Astrocyte (in vitro differentiated cells and primary cell): ENCODE results near the gene TM9SF3. TPM values are rescaled to one million over a fixed set of nuclear protein-coding genes. Genes with fewer than 3 reads are reported as not detected.
"Not testable (repeated sequence)": the region's sequence is repeated elsewhere in the genome, so short reads cannot be mapped to it uniquely, and the experiment has no call there.

Experiments used
- DNase-seq: peaks from one replicate; pipeline ENCODE4 v3.0.0-alpha.2; 2010; ENCODE audit warnings: low read depth
- FAIRE-seq: peaks from 2 replicates; lab custom pipeline; 2011; peaks lifted over from hg19 to GRCh38; lab: Jason Lieb, UNC
- H2AFZ ChIP-seq: 2 replicates; pipeline ENCODE4 v1.6.0; 2012; ENCODE audit warnings: low read depth, low read length, inconsistent platforms
- H3K27ac ChIP-seq: 2 replicates; pipeline ENCODE4 v1.5.1; 2011; ENCODE audit warnings: low read depth, low read length, inconsistent platforms
- H3K27me3 ChIP-seq: 2 replicates; pipeline ENCODE4 v1.6.0; 2011; ENCODE audit warnings: low read length, inconsistent platforms; ENCODE audit not compliant: insufficient read depth
- H3K36me3 ChIP-seq: 2 replicates; pipeline ENCODE4 v1.5.1; 2011; ENCODE audit warnings: low read length, inconsistent platforms; ENCODE audit not compliant: insufficient read depth
- H3K4me1 ChIP-seq: 2 replicates; pipeline ENCODE4 v1.5.1; 2011; ENCODE audit warnings: low read length, inconsistent platforms; ENCODE audit not compliant: insufficient read depth
- H3K4me2 ChIP-seq: 2 replicates; pipeline ENCODE4 v1.6.0; 2012; ENCODE audit warnings: low read length, inconsistent platforms
- H3K4me3 ChIP-seq: 2 replicates; pipeline ENCODE4 v1.5.1; 2011; ENCODE audit warnings: low read depth, mild to moderate bottlenecking, low read length, inconsistent platforms; ENCODE audit not compliant: insufficient read depth
- H3K79me2 ChIP-seq: 2 replicates; pipeline ENCODE4 v1.6.0; 2012; ENCODE audit warnings: mild to moderate bottlenecking, low read length, inconsistent platforms; ENCODE audit not compliant: insufficient read depth
- H3K9ac ChIP-seq: 2 replicates; pipeline ENCODE4 v1.6.0; 2012; ENCODE audit warnings: mild to moderate bottlenecking, low read length, inconsistent platforms
- H3K9me3 ChIP-seq: 2 replicates; pipeline ENCODE4 v1.5.1; 2012; ENCODE audit warnings: low read depth, mild to moderate bottlenecking, low read length, inconsistent platforms; ENCODE audit not compliant: insufficient read depth
- H4K20me1 ChIP-seq: 2 replicates; pipeline ENCODE4 v1.6.0; 2012; ENCODE audit warnings: low read length, inconsistent platforms; ENCODE audit not compliant: insufficient read depth
- H3K27ac Mint-ChIP-seq: one replicate; pipeline ENCODE4 v1.8.0; 2021; ENCODE audit warnings: mild to moderate bottlenecking, mixed read lengths; ENCODE audit not compliant: unreplicated experiment
- H3K27me3 Mint-ChIP-seq: one replicate; pipeline ENCODE4 v1.8.0; 2021; ENCODE audit warnings: low read depth, mixed read lengths; ENCODE audit not compliant: unreplicated experiment
- H3K36me3 Mint-ChIP-seq: one replicate; pipeline ENCODE4 v1.8.0; 2021; ENCODE audit warnings: low read depth, mixed read lengths; ENCODE audit not compliant: unreplicated experiment
- H3K4me1 Mint-ChIP-seq: one replicate; pipeline ENCODE4 v1.8.0; 2021; ENCODE audit warnings: low read depth, mixed read lengths; ENCODE audit not compliant: unreplicated experiment
- H3K4me3 Mint-ChIP-seq: one replicate; pipeline ENCODE4 v1.8.0; 2021; ENCODE audit warnings: mild to moderate bottlenecking, moderate library complexity, mixed read lengths; ENCODE audit not compliant: unreplicated experiment
- H3K9me3 Mint-ChIP-seq: one replicate; pipeline ENCODE4 v1.8.0; 2021; ENCODE audit warnings: mild to moderate bottlenecking, mixed read lengths; ENCODE audit not compliant: unreplicated experiment
- EZH2 ChIP-seq: IDR thresholded peaks from 2 replicates; pipeline ENCODE4 v1.6.1; 2012; ENCODE audit warnings: mild to moderate bottlenecking, low read length, inconsistent platforms; ENCODE audit not compliant: insufficient read depth
- total RNA-seq: library from RNA; stranded (reverse); gene quantifications from 2 replicates; pipeline ENCODE4 v1.2.1, GENCODE V29; 2021
- TF ChIP-seq, protein P1 (sequence below): IDR thresholded peaks from 2 replicates; pipeline ENCODE4 v1.5.1; 2011; ENCODE audit warnings: low read depth, mild to moderate bottlenecking, inconsistent platforms, low read length, moderate library complexity; ENCODE audit not compliant: insufficient read depth

The TM9SF3 gene
- total RNA-seq, 1 donor from 2014 or later, result 200 TPM

DNA sequence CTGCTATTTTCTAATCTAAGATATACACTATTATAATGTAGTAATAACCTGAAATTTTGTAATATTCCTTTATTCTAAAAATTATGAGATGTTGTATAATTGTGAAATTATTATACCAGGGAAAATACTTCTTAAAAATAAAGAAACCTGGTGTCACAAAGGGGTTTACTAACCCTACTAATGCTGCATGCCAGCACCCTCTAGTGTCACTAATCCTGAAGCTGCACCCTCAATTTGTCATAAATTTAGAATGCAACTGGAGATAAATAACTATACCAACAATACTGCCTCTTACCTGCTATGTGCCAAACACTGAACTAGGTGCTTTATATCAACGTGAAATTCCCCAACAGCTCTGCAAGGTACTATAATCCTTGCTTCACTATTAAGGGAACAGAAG lies 30.8 kb downstream of the TM9SF3 start:
- H3K4me1 Mint-ChIP-seq, result no peaks in the 10 kb centered on the region
- H4K20me1 ChIP-seq, result peaks cover 64% of the 10 kb centered on the region
- no peak for FAIRE-seq

GRCh38 chr10:96555330-96555729 lies 31.5 kb downstream of the TM9SF3 start:
- H3K4me1 Mint-ChIP-seq, result no peaks in the 10 kb centered on the region
- Histone ChIP-seq H3K4me2 (no peak overlapping the region), H3K4me1 (no peaks in the 10 kb centered on the region), H2AFZ (no peak overlapping the region), H3K9me3 (no peaks in the 10 kb centered on the region), H4K20me1 (peaks cover 59% of the 10 kb centered on the region), H3K4me3 (no peak overlapping the region), H3K9ac (no peak overlapping the region), H3K79me2 (peaks cover 39% of the 10 kb centered on the region), H3K36me3 (peaks cover 48% of the 10 kb centered on the region), H3K27ac (no peak overlapping the region), H3K27me3 (no peaks in the 10 kb centered on the region)
- peaks cover 9% of the 10 kb centered on the region for H3K36me3 Mint-ChIP-seq
- DNase-seq (no peak), FAIRE-seq (no peak)
- no peaks in the 10 kb centered on the region for H3K9me3 Mint-ChIP-seq
- no peak overlapping the region for H3K27ac Mint-ChIP-seq
- no peak for TF ChIP-seq EZH2
- TF ChIP-seq, protein P1, sequence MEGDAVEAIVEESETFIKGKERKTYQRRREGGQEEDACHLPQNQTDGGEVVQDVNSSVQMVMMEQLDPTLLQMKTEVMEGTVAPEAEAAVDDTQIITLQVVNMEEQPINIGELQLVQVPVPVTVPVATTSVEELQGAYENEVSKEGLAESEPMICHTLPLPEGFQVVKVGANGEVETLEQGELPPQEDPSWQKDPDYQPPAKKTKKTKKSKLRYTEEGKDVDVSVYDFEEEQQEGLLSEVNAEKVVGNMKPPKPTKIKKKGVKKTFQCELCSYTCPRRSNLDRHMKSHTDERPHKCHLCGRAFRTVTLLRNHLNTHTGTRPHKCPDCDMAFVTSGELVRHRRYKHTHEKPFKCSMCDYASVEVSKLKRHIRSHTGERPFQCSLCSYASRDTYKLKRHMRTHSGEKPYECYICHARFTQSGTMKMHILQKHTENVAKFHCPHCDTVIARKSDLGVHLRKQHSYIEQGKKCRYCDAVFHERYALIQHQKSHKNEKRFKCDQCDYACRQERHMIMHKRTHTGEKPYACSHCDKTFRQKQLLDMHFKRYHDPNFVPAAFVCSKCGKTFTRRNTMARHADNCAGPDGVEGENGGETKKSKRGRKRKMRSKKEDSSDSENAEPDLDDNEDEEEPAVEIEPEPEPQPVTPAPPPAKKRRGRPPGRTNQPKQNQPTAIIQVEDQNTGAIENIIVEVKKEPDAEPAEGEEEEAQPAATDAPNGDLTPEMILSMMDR, result no peak
- H3K27me3 Mint-ChIP-seq, result no peaks in the 10 kb centered on the region
- H3K4me3 Mint-ChIP-seq, result no peak overlapping the region

More for the DNA sequence above, 30.8 kb downstream of the TM9SF3 start:
- Histone ChIP-seq H3K36me3 (peaks cover 43% of the 10 kb centered on the region), H3K27me3 (no peaks in the 10 kb centered on the region), H3K4me1 (no peaks in the 10 kb centered on the region), H3K4me2 (no peak overlapping the region), H3K9ac (no peak overlapping the region), H3K27ac (no peak overlapping the region), H2AFZ (no peak overlapping the region), H3K4me3 (no peak overlapping the region), H3K9me3 (no peaks in the 10 kb centered on the region), H3K79me2 (peaks cover 43% of the 10 kb centered on the region)
- H3K4me3 Mint-ChIP-seq, result no peak overlapping the region
- H3K27me3 Mint-ChIP-seq, result no peaks in the 10 kb centered on the region
- H3K36me3 Mint-ChIP-seq, result peaks cover 9% of the 10 kb centered on the region
- H3K27ac Mint-ChIP-seq, result no peak overlapping the region
- no peaks in the 10 kb centered on the region for H3K9me3 Mint-ChIP-seq
- DNase-seq, result no peak
- TF ChIP-seq, protein P1, result peak; percentile 34
- no peak for TF ChIP-seq EZH2

DNA sequence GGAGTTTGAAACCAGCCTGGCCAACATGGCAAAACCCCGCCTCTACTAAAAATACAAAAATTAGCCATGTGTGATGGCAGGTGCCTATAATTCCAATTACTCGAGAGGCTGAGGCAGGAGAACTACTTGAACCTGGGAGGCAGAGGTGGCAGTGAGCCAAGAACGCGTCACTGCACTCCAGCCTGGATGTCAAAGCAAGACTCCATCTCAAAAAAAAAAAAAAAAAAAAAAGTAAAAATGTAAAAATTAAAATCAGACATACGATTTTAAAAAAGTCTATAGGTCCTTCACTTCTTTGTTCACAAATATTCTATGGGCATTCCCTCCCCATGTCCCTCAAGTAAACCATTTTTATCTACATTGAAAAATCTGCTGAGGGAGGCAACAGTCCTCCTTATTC lies 38.2 kb downstream of the TM9SF3 start:
- Mint-ChIP-seq H3K27me3 (no peaks in the 10 kb centered on the region), H3K27ac (no peak overlapping the region), H3K4me3 (no peak overlapping the region), H3K36me3 (peaks cover 19% of the 10 kb centered on the region), H3K9me3 (no peaks in the 10 kb centered on the region), H3K4me1 (peaks cover 2% of the 10 kb centered on the region)
- TF ChIP-seq, protein P1, result no peak
- TF ChIP-seq EZH2, result no peak
- no peak overlapping the region for H3K27ac ChIP-seq
- H2AFZ ChIP-seq, result no peak overlapping the region
- H3K4me3 ChIP-seq, result no peak overlapping the region
- H3K4me1 ChIP-seq, result no peaks in the 10 kb centered on the region
- H3K4me2 ChIP-seq, result no peak overlapping the region
- H4K20me1 ChIP-seq, result peaks cover 43% of the 10 kb centered on the region
- H3K9ac ChIP-seq, result no peak overlapping the region
- no peak for DNase-seq
- H3K36me3 ChIP-seq, result peaks cover 64% of the 10 kb centered on the region
- FAIRE-seq, result no peak
- H3K9me3 ChIP-seq, result no peaks in the 10 kb centered on the region
- no peaks in the 10 kb centered on the region for H3K27me3 ChIP-seq
- H3K79me2 ChIP-seq, result peaks cover 45% of the 10 kb centered on the region

GRCh38 chr10:96545558-96545957 lies 41.3 kb downstream of the TM9SF3 start:
- not testable (repeated sequence) for H3K27ac ChIP-seq, H3K4me2 ChIP-seq, FAIRE-seq, H3K4me1 ChIP-seq, H3K4me3 Mint-ChIP-seq, H2AFZ ChIP-seq, DNase-seq, H3K27ac Mint-ChIP-seq, H3K9me3 Mint-ChIP-seq, H3K9ac ChIP-seq, H3K27me3 Mint-ChIP-seq, H3K9me3 ChIP-seq, H3K4me3 ChIP-seq, H3K4me1 Mint-ChIP-seq, H3K27me3 ChIP-seq
- H4K20me1 ChIP-seq, result peaks cover 49% of the 10 kb centered on the region
- H3K36me3 ChIP-seq, result peaks cover 57% of the 10 kb centered on the region
- H3K79me2 ChIP-seq, result peaks cover 47% of the 10 kb centered on the region
- peaks cover 21% of the 10 kb centered on the region for H3K36me3 Mint-ChIP-seq
